ENCODE measurements around the gene IQGAP2.

Gene IQGAP2

DNA sequence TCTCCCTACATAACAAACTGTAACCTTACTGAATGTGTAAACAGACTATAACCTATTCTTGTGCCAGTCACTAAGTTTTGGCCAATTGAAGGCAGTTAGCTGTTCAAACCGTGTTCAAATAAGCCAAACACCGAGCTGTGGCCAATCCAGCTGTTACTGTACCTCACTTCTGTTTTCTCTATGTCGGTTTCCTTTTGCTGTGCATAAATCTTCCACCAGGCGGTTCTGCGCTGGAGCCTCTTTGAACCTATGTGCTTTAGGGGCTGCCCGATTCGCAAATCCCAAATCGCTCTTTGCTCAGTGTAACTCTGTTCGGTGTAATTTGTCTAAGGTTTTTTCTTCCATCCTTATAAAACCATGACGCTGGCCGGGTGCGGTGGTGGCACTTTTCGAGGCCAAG, 344.6 kb downstream of the IQGAP2 start:
- DNase-seq (ENCODE audit: low read depth): no peak

DNA sequence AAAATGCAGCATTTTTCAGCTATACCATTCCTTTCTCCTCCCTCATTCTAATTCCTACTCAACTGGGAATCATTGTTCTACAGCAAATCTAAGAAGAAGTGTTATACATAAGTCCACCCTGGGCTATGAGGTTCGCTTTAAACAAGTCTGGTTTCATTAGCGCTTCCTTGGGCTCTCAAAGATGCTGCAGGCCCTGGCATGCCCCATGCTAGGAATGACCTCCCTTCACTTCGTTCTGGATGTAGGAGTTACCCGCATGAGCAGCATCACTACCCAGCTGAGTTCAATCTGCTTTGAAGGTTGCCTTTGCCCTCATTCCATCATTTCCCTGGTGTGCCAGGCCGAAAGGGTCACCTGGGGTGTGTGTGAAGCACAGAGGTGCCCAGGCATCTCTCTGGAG, 348.2 kb downstream of the IQGAP2 start:
- no peak for DNase-seq (ENCODE audit: low read depth)

DNA sequence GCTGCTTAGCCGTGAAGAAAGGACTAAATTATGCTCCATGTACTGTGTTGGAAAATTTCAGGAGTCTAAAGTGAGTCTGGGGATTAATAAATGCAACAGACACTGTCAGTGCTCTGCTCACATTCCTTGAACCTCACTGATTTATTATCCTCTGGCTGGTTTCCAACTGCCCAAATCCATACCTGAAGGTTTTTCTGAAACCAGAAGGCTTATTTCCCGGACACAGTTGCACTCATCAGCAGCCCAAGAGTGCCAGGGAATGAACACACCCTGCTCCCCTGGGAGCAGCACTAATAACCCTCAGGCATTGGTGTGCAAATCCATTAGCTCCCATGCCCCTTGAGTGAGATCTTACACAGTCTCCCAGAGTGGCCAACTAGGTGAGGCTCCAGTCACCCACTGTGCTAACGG, 351.6 kb downstream of the IQGAP2 start:
- no peak for DNase-seq (ENCODE audit: low read depth)

- no peak for DNase-seq (ENCODE audit: low read depth)
Measured at GRCh38 chr5:76755779-76756637, 352.9 kb downstream of the IQGAP2 start.

- no peak for DNase-seq (ENCODE audit: low read depth)
Measured at GRCh38 chr5:76757049-76757448, 354.0 kb downstream of the IQGAP2 start.
